GM12865 (cell line): ENCODE measurements around the gene SMYD2.

Experiments used
- DNase-seq: peaks from one replicate; pipeline ENCODE4 v3.0.0; 2010; ENCODE audit warnings: low read depth
- H3K4me3 ChIP-seq: 2 replicates; pipeline ENCODE4 v1.5.1; 2011; ENCODE audit warnings: mild to moderate bottlenecking, low read depth, low read length, control low read depth
- CTCF ChIP-seq: IDR thresholded peaks from 2 replicates; pipeline ENCODE4 v1.5.1; 2011; ENCODE audit warnings: low read length, control low read depth, low read depth, inconsistent platforms; ENCODE audit not compliant: insufficient read depth; ENCODE audit errors: missing control alignments

SMYD2 gene

GRCh38 chr1:214360116-214360515, 79.2 kb downstream of the SMYD2 start:
- no peak for TF ChIP-seq CTCF
- DNase-seq, result no peak

GRCh38 chr1:214360525-214361164, 79.7 kb downstream of the SMYD2 start:
- no peak for TF ChIP-seq CTCF

More at GRCh38 chr1:214360116-214360515, 79.2 kb downstream of the SMYD2 start:
- no peak overlapping the region for H3K4me3 ChIP-seq

GRCh38 chr1:214361636-214362035, 80.7 kb downstream of the SMYD2 start:
- no peak overlapping the region for H3K4me3 ChIP-seq
- DNase-seq, result no peak
- TF ChIP-seq CTCF, result no peak

More at GRCh38 chr1:214360525-214361164, 79.7 kb downstream of the SMYD2 start:
- no peak overlapping the region for H3K4me3 ChIP-seq
- no peak for DNase-seq

GRCh38 chr1:214362188-214362882, 81.4 kb downstream of the SMYD2 start:
- no peak for DNase-seq
- no peak overlapping the region for H3K4me3 ChIP-seq
- TF ChIP-seq CTCF, result no peak

GRCh38 chr1:214363386-214363785, 82.4 kb downstream of the SMYD2 start:
- TF ChIP-seq CTCF, result no peak
- no peak for DNase-seq
- H3K4me3 ChIP-seq, result no peak overlapping the region

- DNase-seq, result no peak
- no peak for TF ChIP-seq CTCF
- no peak overlapping the region for H3K4me3 ChIP-seq
Measured at GRCh38 chr1:214364386-214364785, 83.4 kb downstream of the SMYD2 start.
